Astrocyte of the cerebellum (primary cell): ENCODE results near the gene KLHL2.

ENCODE experiments used
- DNase-seq: peaks from one replicate; pipeline ENCODE4 v3.0.0-alpha.2; 2011; ENCODE audit warnings: low read depth
- H3K4me3 ChIP-seq: 2 replicates; pipeline ENCODE4 v1.5.1; 2011; ENCODE audit warnings: mild to moderate bottlenecking, low read depth, low read length, moderate library complexity
- in situ Hi-C: cut with HindIII; loops from 2 replicates; pipeline ENCODE4 v1.10.0; 2017; ENCODE audit warnings: low sequenced_read_pairs
- TF ChIP-seq, protein P1 (sequence below): IDR thresholded peaks from 2 replicates; pipeline ENCODE4 v1.5.1; 2012; ENCODE audit warnings: low read length, low read depth, moderate library complexity, mild to moderate bottlenecking; ENCODE audit errors: missing control alignments

KLHL2 gene

DNA sequence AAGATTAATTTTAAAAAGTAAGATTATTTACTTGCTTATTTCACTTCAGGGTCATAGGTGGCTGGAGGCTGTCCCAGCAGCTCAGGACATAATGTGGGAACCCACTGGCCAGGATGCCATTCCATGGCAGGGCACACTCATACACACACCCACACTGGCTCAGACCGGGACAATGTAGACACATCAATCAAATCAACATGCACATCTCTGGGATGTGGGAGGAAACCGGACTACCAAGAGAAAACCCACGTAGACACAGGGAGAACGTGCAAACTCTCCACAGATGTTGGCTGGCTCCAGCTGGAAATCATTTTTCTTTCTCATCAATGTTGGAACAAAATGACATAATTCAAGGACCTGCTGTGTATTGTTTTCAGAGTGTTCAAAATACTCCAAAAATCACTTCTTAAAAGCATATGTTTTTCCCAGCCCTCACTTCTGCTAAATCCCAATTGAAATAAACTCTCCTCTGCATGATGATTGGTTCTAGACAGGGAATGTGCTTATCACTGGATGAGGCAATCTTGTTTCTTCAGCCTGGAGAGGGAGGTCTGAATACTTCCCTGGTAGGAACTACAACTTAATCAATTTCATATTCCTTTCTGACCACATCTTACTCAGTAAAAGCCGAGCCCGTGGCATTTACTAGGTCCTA is 152.8 kb downstream of the KLHL2 start:
- in situ Hi-C loops = no loop called here
- TF ChIP-seq, protein P1, sequence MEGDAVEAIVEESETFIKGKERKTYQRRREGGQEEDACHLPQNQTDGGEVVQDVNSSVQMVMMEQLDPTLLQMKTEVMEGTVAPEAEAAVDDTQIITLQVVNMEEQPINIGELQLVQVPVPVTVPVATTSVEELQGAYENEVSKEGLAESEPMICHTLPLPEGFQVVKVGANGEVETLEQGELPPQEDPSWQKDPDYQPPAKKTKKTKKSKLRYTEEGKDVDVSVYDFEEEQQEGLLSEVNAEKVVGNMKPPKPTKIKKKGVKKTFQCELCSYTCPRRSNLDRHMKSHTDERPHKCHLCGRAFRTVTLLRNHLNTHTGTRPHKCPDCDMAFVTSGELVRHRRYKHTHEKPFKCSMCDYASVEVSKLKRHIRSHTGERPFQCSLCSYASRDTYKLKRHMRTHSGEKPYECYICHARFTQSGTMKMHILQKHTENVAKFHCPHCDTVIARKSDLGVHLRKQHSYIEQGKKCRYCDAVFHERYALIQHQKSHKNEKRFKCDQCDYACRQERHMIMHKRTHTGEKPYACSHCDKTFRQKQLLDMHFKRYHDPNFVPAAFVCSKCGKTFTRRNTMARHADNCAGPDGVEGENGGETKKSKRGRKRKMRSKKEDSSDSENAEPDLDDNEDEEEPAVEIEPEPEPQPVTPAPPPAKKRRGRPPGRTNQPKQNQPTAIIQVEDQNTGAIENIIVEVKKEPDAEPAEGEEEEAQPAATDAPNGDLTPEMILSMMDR = no peak
- H3K4me3 ChIP-seq = no peak overlapping the region
- DNase-seq = no peak

DNA sequence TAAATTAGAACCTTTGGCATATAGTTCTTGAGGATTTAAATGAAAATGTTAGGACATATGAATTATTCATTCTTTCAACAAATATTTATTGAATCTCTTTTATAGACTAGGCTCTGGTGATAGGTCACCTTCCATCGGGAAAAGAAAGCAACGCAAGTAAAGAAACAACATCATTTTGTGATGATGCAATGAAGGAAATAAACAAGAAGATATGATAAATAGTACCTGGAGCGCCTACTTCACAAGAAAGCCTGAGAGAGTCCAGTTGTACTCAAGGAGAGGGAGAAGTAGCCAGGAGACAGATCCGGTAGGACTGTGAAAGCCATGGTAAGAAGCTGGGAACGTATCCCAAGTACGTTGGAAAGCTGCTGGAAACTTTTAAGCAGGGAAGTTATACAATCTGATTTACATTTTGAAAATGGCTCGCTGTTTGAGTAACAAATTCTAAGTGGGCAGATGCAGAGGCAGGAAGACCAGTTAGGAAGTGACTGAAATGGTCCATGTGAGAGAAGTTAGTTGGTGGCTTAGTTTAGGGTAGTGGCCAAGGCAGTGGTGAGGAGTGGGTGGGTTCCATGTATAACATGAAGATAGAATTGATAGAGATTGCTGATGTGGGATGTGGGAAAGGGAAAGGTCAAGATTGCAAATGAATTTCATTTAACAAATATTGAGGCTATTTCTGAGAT is 153.8 kb downstream of the KLHL2 start:
- DNase-seq = no peak
- no peak overlapping the region for H3K4me3 ChIP-seq
- TF ChIP-seq, protein P1 = no peak
- in situ Hi-C loops = no loop called here

DNA sequence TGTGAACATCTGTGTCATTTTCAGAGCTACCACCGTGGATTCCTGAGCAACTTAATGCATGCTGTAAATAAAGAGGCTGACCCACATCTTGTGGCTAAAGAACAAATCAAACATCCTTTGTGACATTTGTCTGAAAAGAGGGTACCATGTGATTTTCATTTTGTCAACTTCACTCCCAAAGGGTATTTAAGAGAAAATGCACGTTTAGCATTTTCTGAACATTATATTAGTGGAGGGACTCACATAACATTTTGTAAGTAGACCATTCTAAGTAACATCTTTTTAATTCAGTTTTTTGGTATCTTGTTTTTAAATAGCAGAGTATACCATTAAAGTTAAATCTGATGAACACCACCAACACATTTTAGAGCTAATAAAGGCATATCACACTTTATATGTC is 154.4 kb downstream of the KLHL2 start:
- no peak overlapping the region for H3K4me3 ChIP-seq
- in situ Hi-C loops = no loop called here
- no peak for DNase-seq
- TF ChIP-seq, protein P1 = no peak

DNA sequence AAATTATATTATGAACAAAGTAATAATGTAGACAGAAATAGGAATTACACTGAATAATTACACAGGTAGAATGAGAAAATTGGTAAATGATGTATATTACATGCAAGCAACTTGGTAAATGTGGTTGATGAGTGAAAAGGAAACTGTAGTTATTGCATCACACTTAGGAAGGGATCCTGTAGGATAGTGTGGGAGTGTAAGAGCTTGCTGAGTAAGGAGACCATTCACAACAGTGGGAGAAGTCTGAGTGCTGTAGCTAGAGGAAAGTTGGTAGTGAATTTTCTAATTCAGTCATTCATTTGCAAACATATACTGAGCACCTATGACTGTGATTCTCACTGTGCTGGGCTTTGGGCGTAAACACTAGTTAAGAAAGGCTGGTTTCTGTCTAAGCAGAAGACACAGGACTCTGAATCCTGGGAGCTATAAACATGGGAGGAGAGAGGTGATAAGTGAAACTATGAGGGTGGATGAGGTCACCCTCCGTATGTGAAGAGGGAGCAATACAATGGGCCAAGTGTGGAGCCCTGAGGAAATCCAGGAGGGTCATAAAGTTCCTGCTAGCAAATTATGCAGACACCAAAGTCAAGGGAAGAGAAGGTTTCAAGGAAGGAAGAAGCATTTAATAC is 157.2 kb downstream of the KLHL2 start:
- no peak overlapping the region for H3K4me3 ChIP-seq
- no peak for DNase-seq
- in situ Hi-C loops = no loop called here
- TF ChIP-seq, protein P1 = no peak

DNA sequence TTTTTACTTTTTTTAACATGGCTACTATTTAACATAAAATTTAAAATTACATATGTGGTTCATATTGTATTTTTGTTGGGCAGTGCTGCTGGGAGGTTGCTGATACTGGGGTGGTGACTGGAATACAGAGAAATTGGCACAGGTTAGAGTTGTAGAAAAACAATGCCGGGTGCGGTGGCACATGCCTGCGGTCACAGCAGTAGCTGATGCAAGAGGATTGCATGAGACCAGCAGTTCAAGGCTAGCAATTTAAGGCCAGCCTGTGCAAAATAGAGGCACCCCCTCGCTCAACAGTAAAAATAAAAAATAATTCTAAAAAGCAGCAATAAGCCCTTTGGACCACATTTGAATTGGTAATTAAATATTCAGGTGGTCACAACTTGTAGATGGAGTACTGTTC is 159.7 kb downstream of the KLHL2 start:
- in situ Hi-C loops = no loop called here
- TF ChIP-seq, protein P1 = no peak
- no peak for DNase-seq
- no peak overlapping the region for H3K4me3 ChIP-seq

DNA sequence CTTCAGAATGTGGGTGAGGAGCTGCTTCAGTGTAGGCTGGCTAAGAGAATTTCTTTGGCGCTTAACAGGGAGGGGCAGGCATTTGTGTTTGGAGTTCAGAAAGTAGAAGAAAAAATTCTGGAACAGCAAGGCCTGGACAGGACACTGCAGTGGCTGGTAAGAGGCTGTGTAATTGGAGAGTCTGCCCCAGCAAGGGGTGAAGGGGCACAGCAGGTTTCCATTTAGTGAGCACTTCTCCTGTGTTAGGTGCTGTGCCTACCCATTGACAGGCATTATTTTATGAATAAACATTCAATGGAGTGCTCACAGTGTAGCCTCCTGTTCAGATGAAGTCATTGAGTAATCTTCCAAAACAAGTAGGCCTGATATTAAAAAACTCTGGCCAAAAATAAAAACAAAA is 160.8 kb downstream of the KLHL2 start:
- DNase-seq = no peak
- in situ Hi-C loops = no loop called here
- no peak overlapping the region for H3K4me3 ChIP-seq
- TF ChIP-seq, protein P1 = no peak
